Pancreas (tissue), 10 donors: ENCODE data around the gene B3GNT3. TPM values are rescaled to one million over a fixed set of nuclear protein-coding genes. Genes with fewer than 3 reads are reported as not detected.

Experiments used
- ATAC-seq, 4 donors: fragments of 200-7000 bp; cut with Tn5 transposase; one replicate each; pipeline versions ENCODE4 v1.8.0 to v1.9.1; 2020; ENCODE audit warnings: mild to moderate bottlenecking in 4 of 4, moderate library complexity in 4 of 4
- DNase-seq, 6 donors: peaks; one replicate each; pipeline ENCODE4 v3.0.0-alpha.2; 2020
- FAIRE-seq: peaks from 2 replicates; lab custom pipeline; 2012; peaks lifted over from hg19 to GRCh38; lab: Jason Lieb, UNC
- H3K27ac ChIP-seq, 4 donors: fragments of 200-600 bp; sonication (generic); 1 replicate in 3 of 4; 2 replicates in 1 of 4; pipeline versions ENCODE4 v1.5.0 to v1.8.0; 2020
- H3K27me3 ChIP-seq, 4 donors: fragments of 200-600 bp; one replicate each; pipeline ENCODE4 v1.8.0; 2021
- H3K36me3 ChIP-seq, 3 donors: fragments of 200-600 bp; sonication (generic) in 1 of 3; one replicate each; pipeline versions ENCODE4 v1.5.0 to v1.8.0; 2020 to 2021
- H3K4me1 ChIP-seq, 3 donors: fragments of 200-600 bp; one replicate each; pipeline ENCODE4 v1.8.0; 2021
- H3K4me3 ChIP-seq, 4 donors: fragments of 200-600 bp; sonication (generic) in 2 of 4; one replicate each; pipeline versions ENCODE4 v1.5.0 to v1.8.0; 2020 to 2021
- H3K9me3 ChIP-seq, 4 donors: fragments of 200-600 bp; one replicate each; pipeline ENCODE4 v1.8.0; 2021
- CTCF ChIP-seq, 4 donors: fragments of 200-600 bp; sonication (generic) in 3 of 4; IDR thresholded peaks; one replicate each; pipeline versions ENCODE4 v1.5.0 to v1.8.0; 2021; ENCODE audit warnings: antibody characterized with exemption in 4 of 4
- WGBS, 2 donors: extraction: QIAGEN DNeasy Blood & Tissue Kit; methylation state at CpG; one replicate each; pipeline ENCODE4 v1.1.7; 2013; 5-methylcytosine and 5-hydroxymethylcytosine counted together
- intact Hi-C, 3 donors: fragments of 100-400 bp; cut with DNase I; formaldehyde crosslinking; loops; one replicate each; pipeline versions ENCODE4 v1.11.1 to v1.14.2; 2022
- polyA plus RNA-seq, 2 donors: library from polyadenylated mRNA; stranded (reverse); fragments of 200-250 nt; gene quantifications; one replicate each; pipeline ENCODE4 v1.2.3, GENCODE V29; 2013
- total RNA-seq, 6 donors: library from RNA; stranded (reverse); fragmentation: NEBNext Ultra II Directional in 4 of 6; extraction: Animal tissue kit (Norgen Biotek cat#: 25700) in 4 of 6; gene quantifications; one replicate each; pipeline versions ENCODE4 v1.2.1 to v1.2.4, GENCODE V29; 2021 to 2023
- donor health status: healthy with polysubstance abuse.
- donor health status: DM: no; HTN: no; CAD: no; lungs with moderate emphysema.
- donor health status: DM: no; HTN: no; CAD: no.
- donor health status: control.
- donor health status: control.
- donor health status: Bipolar disorder and iron deficiency.
- donor health status: DM: yes; HTN: yes; CAD: no.
- donor health status: DM: no; HTN: no; CAD: no.
- donor health status: DM: no; HTN: no; CAD: no.
- donor health status: DM: yes; HTN: yes; CAD: no.

The B3GNT3 gene, protein sequence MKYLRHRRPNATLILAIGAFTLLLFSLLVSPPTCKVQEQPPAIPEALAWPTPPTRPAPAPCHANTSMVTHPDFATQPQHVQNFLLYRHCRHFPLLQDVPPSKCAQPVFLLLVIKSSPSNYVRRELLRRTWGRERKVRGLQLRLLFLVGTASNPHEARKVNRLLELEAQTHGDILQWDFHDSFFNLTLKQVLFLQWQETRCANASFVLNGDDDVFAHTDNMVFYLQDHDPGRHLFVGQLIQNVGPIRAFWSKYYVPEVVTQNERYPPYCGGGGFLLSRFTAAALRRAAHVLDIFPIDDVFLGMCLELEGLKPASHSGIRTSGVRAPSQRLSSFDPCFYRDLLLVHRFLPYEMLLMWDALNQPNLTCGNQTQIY
- total RNA-seq (1 to 10 TPM; 2.1 to 6.0 (median 3.9) TPM), polyA plus RNA-seq (1 to 10 TPM; 1.7 to 2.6 TPM)

- WGBS, 2 donors, result 2 to 3% methylated on average over 44 to 50 of the region's 50 CpGs
- Histone ChIP-seq H3K27ac (peak within 1 kb of the TSS in 3 of 4 donors; percentile 16 to 72 (median 64)), H3K4me1 (peaks cover 0 to 21% (median 14%) of the 10 kb centered on the region in 3 donors), H3K9me3 (no peaks in the 10 kb centered on the region), H3K4me3 (peak within 1 kb of the TSS in 3 of 4 donors; percentile 29 to 39 (median 30)), H3K27me3 (no peaks in the 10 kb centered on the region), H3K36me3 (no peaks in the 10 kb centered on the region)
- intact Hi-C loops, result no loop called here
- ATAC-seq (peak; percentile 54 to 68 (median 63)), FAIRE-seq (no peak), DNase-seq (peak; percentile 74 to 92 (median 87))
- TF ChIP-seq CTCF (IDR thresholded peaks at IDR 0.05), result no peak
Observed at GRCh38 chr19:17794731-17795494, at the start of gene B3GNT3. Gene B3GNT3 (plus strand): TSS chr19:17795138. CDS start chr19:17807808, 12,670 bp downstream.

GRCh38 chr19:17747205-17748098 lies 47.5 kb upstream of the B3GNT3 start:
- no peaks in the 10 kb centered on the region for H3K9me3 ChIP-seq
- DNase-seq (peak; percentile 89 to 97 (median 93)), FAIRE-seq (no peak), ATAC-seq (peak; percentile 98 to 100 (median 100))
- no peaks in the 10 kb centered on the region for H3K36me3 ChIP-seq
- intact Hi-C loops, result no loop called here
- WGBS, 2 donors, result 7 to 11% methylated on average over 40 to 75 of the region's 75 CpGs
- H3K4me3 ChIP-seq, result peak overlapping the region; percentile 12 to 53 (median 30)
- H3K27me3 ChIP-seq, result no peaks in the 10 kb centered on the region
- no peak for TF ChIP-seq CTCF (IDR thresholded peaks at IDR 0.05)
- H3K27ac ChIP-seq, result no peak overlapping the region
- H3K4me1 ChIP-seq, result no peaks in the 10 kb centered on the region

- WGBS, 2 donors, result 68 to 76% methylated on average over 6 of the region's 6 CpGs
- Histone ChIP-seq H3K4me3 (no peak overlapping the region), H3K36me3 (no peaks in the 10 kb centered on the region), H3K27ac (no peak overlapping the region), H3K4me1 (no peaks in the 10 kb centered on the region), H3K9me3 (no peaks in the 10 kb centered on the region), H3K27me3 (no peaks in the 10 kb centered on the region)
- TF ChIP-seq CTCF (IDR thresholded peaks at IDR 0.05), result no peak
- no peak for FAIRE-seq
- DNase-seq, result no peak
- ATAC-seq, result no peak
- intact Hi-C loops, result no loop called here
Observed at GRCh38 chr19:17748884-17749638, 45.9 kb upstream of the B3GNT3 start.

DNA sequence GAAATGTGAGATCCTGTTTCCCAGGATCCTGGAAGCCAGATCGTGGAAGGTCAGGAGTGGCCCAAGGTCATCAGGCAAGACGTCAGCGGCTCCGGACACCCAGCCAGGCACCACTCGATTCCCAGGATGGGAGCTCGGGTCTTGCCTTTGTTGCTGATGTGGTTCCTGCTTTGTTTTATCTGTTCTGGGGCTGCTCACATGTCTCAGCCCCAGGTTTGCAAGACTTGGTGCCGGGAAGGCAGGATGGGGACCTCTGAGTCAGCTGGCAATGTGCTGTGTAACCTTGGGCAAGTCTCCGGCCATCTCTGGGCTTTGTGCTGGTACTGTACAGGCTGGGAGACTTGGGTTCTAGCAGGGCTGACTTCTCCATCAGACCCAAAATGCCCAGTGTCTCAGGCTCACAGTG lies 45.0 kb upstream of the B3GNT3 start:
- no peak overlapping the region for H3K27ac ChIP-seq
- H3K36me3 ChIP-seq, result no peaks in the 10 kb centered on the region
- 14 to 19% methylated on average over 8 of the region's 8 CpGs for WGBS, 2 donors
- no peak for TF ChIP-seq CTCF (IDR thresholded peaks at IDR 0.05)
- H3K9me3 ChIP-seq, result no peaks in the 10 kb centered on the region
- no peaks in the 10 kb centered on the region for H3K27me3 ChIP-seq
- H3K4me1 ChIP-seq, result no peaks in the 10 kb centered on the region
- intact Hi-C loops, result no loop called here
- no peak for DNase-seq
- ATAC-seq, result no peak
- no peak for FAIRE-seq
- no peak overlapping the region for H3K4me3 ChIP-seq
